ENCODE results near the gene PPM1L.

The PPM1L gene

DNA sequence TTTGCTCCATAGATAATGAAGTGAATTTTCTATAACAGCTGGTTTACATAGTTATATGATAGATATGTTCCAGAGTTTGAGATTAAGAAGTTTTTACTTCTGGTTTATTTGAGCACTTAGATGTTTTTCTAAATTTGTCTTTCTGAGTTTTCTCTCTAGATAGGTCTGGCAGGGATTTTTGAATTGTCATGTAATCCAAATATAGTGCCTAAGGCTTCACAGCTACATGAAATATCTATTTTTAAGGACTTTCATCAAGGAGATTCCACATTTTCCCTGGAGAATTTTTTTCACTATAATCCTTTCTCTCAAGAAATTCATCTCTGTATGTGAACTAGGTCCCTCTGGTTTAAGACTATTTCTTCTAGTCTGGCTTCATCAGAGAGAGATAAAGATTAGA is 12.0 kb downstream of the PPM1L start:
- Histone ChIP-seq H3K4me3 (replicated peaks; ENCODE audit: low read depth, low read length) (no peak overlapping the region), H3K27me3 (replicated peaks; ENCODE audit: control insufficient read depth, insufficient read depth, low read length) (no peaks in the 10 kb centered on the region), H3K36me3 (ENCODE audit: control insufficient read depth, insufficient read depth, low read length) (no peaks in the 10 kb centered on the region)
- TF ChIP-seq, protein P1, sequence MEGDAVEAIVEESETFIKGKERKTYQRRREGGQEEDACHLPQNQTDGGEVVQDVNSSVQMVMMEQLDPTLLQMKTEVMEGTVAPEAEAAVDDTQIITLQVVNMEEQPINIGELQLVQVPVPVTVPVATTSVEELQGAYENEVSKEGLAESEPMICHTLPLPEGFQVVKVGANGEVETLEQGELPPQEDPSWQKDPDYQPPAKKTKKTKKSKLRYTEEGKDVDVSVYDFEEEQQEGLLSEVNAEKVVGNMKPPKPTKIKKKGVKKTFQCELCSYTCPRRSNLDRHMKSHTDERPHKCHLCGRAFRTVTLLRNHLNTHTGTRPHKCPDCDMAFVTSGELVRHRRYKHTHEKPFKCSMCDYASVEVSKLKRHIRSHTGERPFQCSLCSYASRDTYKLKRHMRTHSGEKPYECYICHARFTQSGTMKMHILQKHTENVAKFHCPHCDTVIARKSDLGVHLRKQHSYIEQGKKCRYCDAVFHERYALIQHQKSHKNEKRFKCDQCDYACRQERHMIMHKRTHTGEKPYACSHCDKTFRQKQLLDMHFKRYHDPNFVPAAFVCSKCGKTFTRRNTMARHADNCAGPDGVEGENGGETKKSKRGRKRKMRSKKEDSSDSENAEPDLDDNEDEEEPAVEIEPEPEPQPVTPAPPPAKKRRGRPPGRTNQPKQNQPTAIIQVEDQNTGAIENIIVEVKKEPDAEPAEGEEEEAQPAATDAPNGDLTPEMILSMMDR (IDR thresholded peaks at IDR 0.05; ENCODE audit: insufficient read depth, low read length, poor library complexity, severe bottlenecking) = no peak
- no peak for DNase-seq (ENCODE audit: extremely low read depth, insufficient read length)

DNA sequence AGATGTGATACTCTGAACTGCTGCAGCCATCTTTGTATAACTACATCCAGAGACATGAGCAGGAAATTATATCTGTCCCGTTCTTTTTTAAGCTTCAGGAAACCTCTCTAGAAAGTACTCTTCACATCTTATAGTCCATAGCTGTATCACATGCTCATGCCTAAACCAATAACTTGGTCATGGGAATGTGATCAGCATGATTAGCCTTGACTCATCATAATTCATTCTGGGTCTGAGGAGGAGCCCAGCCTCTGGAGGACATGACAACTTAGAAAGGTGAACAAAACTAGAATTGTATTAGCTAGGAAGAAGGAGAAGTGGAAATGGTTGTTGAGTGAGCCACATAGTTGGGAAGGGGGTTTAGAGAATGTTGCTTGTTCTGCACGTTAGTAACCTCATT is 12.9 kb downstream of the PPM1L start:
- Histone ChIP-seq H3K27me3 (replicated peaks; ENCODE audit: control insufficient read depth, insufficient read depth, low read length) (no peaks in the 10 kb centered on the region), H3K36me3 (ENCODE audit: control insufficient read depth, insufficient read depth, low read length) (no peaks in the 10 kb centered on the region), H3K4me3 (replicated peaks; ENCODE audit: low read depth, low read length) (no peak overlapping the region)
- DNase-seq (ENCODE audit: extremely low read depth, insufficient read length) = no peak
- TF ChIP-seq, protein P1 (IDR thresholded peaks at IDR 0.05; ENCODE audit: insufficient read depth, low read length, poor library complexity, severe bottlenecking) = no peak

DNA sequence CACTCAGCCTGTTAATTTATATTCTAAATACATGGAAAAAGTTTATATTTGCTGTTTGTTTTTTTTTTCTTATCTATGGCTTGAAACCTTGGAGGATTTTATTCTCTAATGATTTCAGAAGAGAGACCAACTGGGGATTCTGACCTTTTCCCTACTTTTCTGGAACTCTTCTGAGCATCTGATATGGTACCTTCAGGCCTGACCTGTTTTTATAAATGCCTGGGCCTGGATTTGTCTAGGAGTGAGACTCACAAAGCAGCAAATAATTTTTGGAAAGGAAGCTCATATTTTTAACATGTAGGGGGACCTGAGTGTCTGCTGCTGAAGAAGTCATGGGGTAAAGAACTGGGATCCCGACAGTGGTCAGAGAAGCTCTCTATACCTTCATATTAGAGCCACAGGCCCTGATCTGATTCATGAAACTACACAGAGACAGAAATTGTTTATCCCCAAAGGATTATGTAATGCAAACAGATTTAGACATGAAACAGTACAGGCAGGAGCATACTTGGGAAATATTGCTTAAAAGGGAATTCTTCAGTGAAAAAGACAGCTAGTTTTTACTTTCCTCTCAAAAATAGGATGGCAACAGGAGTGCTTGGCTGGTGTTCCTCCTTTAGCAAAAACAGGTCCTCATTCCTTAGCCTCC is 15.9 kb downstream of the PPM1L start:
- H3K4me3 ChIP-seq (replicated peaks; ENCODE audit: low read depth, low read length) = no peak overlapping the region
- H3K27me3 ChIP-seq (replicated peaks; ENCODE audit: control insufficient read depth, insufficient read depth, low read length) = no peaks in the 10 kb centered on the region
- no peaks in the 10 kb centered on the region for H3K36me3 ChIP-seq (ENCODE audit: control insufficient read depth, insufficient read depth, low read length)
- DNase-seq (ENCODE audit: extremely low read depth, insufficient read length) = no peak
- TF ChIP-seq, protein P1 (IDR thresholded peaks at IDR 0.05; ENCODE audit: insufficient read depth, low read length, poor library complexity, severe bottlenecking) = no peak

DNA sequence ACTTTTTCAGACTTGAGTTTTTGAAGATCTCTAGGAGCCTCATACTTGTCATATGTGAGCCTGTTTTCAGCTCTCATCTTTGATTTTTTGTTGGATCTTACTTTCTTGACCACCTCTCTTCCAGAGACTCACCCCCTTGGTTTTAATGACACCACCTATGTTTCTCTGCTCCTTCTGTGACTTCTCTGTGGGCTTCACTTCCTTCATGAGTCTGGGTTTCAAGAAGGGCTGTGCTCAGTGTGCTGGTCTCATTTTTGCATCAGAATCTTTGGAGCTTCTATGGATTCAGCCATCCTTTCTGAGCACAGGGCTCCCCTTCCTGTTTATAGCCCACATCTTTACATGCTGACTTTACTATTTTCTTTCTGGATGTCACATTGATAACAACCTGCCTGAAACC is 17.7 kb downstream of the PPM1L start:
- TF ChIP-seq, protein P1 (IDR thresholded peaks at IDR 0.05; ENCODE audit: insufficient read depth, low read length, poor library complexity, severe bottlenecking) = no peak
- DNase-seq (ENCODE audit: extremely low read depth, insufficient read length) = no peak
- Histone ChIP-seq H3K36me3 (ENCODE audit: control insufficient read depth, insufficient read depth, low read length) (no peaks in the 10 kb centered on the region), H3K27me3 (replicated peaks; ENCODE audit: control insufficient read depth, insufficient read depth, low read length) (no peaks in the 10 kb centered on the region), H3K4me3 (replicated peaks; ENCODE audit: low read depth, low read length) (no peak overlapping the region)

DNA sequence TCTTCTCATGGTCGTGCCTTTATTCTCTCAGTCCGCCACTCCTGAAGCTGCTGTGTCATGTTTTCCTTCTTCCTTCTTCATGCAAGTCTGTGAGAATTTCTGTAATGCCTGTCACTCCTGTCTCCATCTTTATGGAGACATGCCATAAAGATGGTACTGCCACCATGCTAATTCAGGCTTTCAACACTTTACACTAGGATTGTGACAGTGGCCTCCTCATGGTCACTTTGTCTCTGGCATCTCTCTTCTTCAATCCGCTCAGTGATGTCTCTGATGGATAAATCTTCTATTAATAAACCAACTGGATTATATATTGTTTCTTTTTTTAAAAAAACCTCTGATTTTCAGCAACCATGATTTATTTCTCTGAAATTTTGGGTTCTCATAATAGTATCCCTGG is 18.1 kb downstream of the PPM1L start:
- no peak for DNase-seq (ENCODE audit: extremely low read depth, insufficient read length)
- TF ChIP-seq, protein P1 (IDR thresholded peaks at IDR 0.05; ENCODE audit: insufficient read depth, low read length, poor library complexity, severe bottlenecking) = no peak
- Histone ChIP-seq H3K27me3 (replicated peaks; ENCODE audit: control insufficient read depth, insufficient read depth, low read length) (no peaks in the 10 kb centered on the region), H3K36me3 (ENCODE audit: control insufficient read depth, insufficient read depth, low read length) (no peaks in the 10 kb centered on the region), H3K4me3 (replicated peaks; ENCODE audit: low read depth, low read length) (no peak overlapping the region)

DNA sequence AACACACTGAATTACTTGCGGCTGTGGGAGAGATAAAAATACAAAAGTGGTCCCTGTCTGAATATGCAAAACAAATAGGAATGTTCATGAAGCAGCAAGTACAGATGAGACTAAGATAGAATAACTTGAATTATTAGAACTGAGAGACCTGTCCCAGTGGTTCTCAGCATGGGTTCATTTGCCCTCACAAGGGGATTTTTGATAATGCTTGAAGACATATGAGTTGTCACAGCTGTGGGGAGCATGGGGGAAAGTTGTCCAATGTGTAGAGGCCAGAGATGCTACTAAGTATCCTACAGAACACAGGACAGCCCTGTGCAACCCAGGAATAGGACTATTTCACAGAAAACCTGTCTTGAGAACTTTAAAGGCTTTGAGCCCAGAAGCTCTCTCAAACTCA is 22.4 kb downstream of the PPM1L start:
- no peak for DNase-seq (ENCODE audit: extremely low read depth, insufficient read length)
- Histone ChIP-seq H3K4me3 (replicated peaks; ENCODE audit: low read depth, low read length) (no peak overlapping the region), H3K36me3 (ENCODE audit: control insufficient read depth, insufficient read depth, low read length) (no peaks in the 10 kb centered on the region), H3K27me3 (replicated peaks; ENCODE audit: control insufficient read depth, insufficient read depth, low read length) (no peaks in the 10 kb centered on the region)
- TF ChIP-seq, protein P1 (IDR thresholded peaks at IDR 0.05; ENCODE audit: insufficient read depth, low read length, poor library complexity, severe bottlenecking) = no peak
